ENCODE measurements around the gene MAP7D2.
A peak's percentile ranks its signal among the peaks of the same experiment; 100 is the strongest.
"Not testable (repeated sequence)": the region's sequence is repeated elsewhere in the genome, so short reads cannot be mapped to it uniquely, and the experiment has no call there.

Gene MAP7D2

GRCh38 chrX:20116577-20117240 is at the start of gene MAP7D2:
TSS of gene MAP7D2 (minus strand) at chrX:20116907. CDS start at chrX:20116879, 28 bp downstream.
- DNase-seq (ENCODE audit: low spot score): no peak

- DNase-seq (ENCODE audit: low spot score): not testable (repeated sequence)
Measured at GRCh38 chrX:20162516-20162915, 45.8 kb upstream of the MAP7D2 start.

- DNase-seq (ENCODE audit: low spot score): no peak
Measured at GRCh38 chrX:20159797-20160385, 43.2 kb upstream of the MAP7D2 start.

GRCh38 chrX:20151689-20152088 is 35.0 kb upstream of the MAP7D2 start:
- no peak for DNase-seq (ENCODE audit: low spot score)

GRCh38 chrX:20149326-20149725 is 32.6 kb upstream of the MAP7D2 start:
- DNase-seq (ENCODE audit: low spot score): no peak

GRCh38 chrX:20147561-20147960 is 30.9 kb upstream of the MAP7D2 start:
- DNase-seq (ENCODE audit: low spot score): no peak

GRCh38 chrX:20144491-20144890 is 27.8 kb upstream of the MAP7D2 start:
- DNase-seq (ENCODE audit: low spot score): peak; percentile 0

GRCh38 chrX:20143561-20143960 is 26.9 kb upstream of the MAP7D2 start:
- DNase-seq (ENCODE audit: low spot score): no peak

GRCh38 chrX:20143111-20143510 is 26.4 kb upstream of the MAP7D2 start:
- DNase-seq (ENCODE audit: low spot score): no peak

GRCh38 chrX:20141281-20142220 is 24.8 kb upstream of the MAP7D2 start, which contains the start of gene EIF1AX:
TSS of gene EIF1AX (minus strand) at chrX:20141838. CDS start at chrX:20141640, 198 bp downstream.
- peak; percentile 96 for DNase-seq (ENCODE audit: low spot score)

GRCh38 chrX:20140420-20140819 is 23.7 kb upstream of the MAP7D2 start:
- no peak for DNase-seq (ENCODE audit: low spot score)

- DNase-seq (ENCODE audit: low spot score): no peak
Measured at GRCh38 chrX:20139966-20140365, 23.3 kb upstream of the MAP7D2 start.

GRCh38 chrX:20135944-20136343 is 19.2 kb upstream of the MAP7D2 start:
- no peak for DNase-seq (ENCODE audit: low spot score)

- no peak for DNase-seq (ENCODE audit: low spot score)
Measured at GRCh38 chrX:20132666-20133065, 16.0 kb upstream of the MAP7D2 start.

- no peak for DNase-seq (ENCODE audit: low spot score)
Measured at GRCh38 chrX:20130357-20130756, 13.7 kb upstream of the MAP7D2 start.

- no peak for DNase-seq (ENCODE audit: low spot score)
Measured at GRCh38 chrX:20129547-20129946, 12.8 kb upstream of the MAP7D2 start.

GRCh38 chrX:20128670-20129069 is 12.0 kb upstream of the MAP7D2 start:
- no peak for DNase-seq (ENCODE audit: low spot score)

GRCh38 chrX:20127440-20127839 is 10.7 kb upstream of the MAP7D2 start:
- peak; percentile 2 for DNase-seq (ENCODE audit: low spot score)

- DNase-seq (ENCODE audit: low spot score): not testable (repeated sequence)
Measured at GRCh38 chrX:20126833-20127232, 10.1 kb upstream of the MAP7D2 start.

GRCh38 chrX:20124964-20125363 is 8.3 kb upstream of the MAP7D2 start:
- no peak for DNase-seq (ENCODE audit: low spot score)

GRCh38 chrX:20118065-20118824 is 1.5 kb upstream of the MAP7D2 start:
- no peak for DNase-seq (ENCODE audit: low spot score)

- DNase-seq (ENCODE audit: low spot score): no peak
Measured at GRCh38 chrX:20116087-20116576, 575 bp downstream of the MAP7D2 start.
